ENCODE measurements around the gene VAC14.
A peak's percentile ranks its signal among the peaks of the same experiment; 100 is the strongest.

The VAC14 gene

DNA sequence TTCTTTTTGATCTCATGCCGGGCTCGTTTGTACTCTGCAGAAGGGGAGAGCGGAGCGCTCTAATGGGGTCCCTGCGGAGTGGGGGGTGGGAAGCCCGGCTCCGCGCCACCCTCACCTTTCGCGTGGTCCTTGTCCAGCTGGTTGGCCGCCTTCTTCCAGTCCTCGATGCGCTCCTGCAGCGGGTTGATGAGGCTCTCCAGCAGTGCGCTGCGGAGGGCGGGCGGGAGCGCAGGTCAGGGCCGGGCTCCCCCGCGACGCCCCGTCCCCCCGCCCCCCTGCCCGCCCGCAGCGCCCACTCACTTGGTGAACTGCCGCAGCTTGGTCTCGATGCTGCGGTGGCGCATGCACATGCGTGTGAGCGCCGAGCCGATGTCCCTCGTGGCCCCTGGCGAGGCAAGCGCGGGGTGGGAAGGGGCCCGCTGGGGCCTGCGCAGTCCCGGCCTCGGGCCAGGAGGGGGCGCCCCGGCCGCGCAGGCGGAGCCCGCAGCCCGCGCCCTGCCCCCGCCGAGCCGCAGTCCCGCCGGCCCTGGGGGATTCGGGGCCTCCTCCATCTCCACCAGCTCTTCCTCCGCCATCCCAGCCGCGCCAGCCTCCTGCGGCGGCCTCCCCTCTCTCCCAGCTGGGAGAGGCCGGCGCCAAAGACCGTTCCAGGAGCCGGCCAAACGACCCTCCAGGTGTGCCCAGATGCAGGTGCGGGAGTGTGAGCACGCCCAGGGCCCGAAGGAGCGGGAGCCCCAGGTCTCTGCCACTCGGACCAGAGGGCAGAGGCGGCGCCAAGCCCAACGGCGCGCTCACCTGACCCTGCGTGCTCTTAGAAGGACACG is 121.1 kb downstream of the VAC14 start:
- DNase-seq (ENCODE audit: low read depth) = no peak
- in situ Hi-C loops (cut with HindIII; ENCODE audit: low sequenced_read_pairs) = loop anchor here (10.0 kb wide), 2 partner anchors 85 to 115 kb away; no protein-coding TSS in a partner anchor
- TF ChIP-seq, protein P1, sequence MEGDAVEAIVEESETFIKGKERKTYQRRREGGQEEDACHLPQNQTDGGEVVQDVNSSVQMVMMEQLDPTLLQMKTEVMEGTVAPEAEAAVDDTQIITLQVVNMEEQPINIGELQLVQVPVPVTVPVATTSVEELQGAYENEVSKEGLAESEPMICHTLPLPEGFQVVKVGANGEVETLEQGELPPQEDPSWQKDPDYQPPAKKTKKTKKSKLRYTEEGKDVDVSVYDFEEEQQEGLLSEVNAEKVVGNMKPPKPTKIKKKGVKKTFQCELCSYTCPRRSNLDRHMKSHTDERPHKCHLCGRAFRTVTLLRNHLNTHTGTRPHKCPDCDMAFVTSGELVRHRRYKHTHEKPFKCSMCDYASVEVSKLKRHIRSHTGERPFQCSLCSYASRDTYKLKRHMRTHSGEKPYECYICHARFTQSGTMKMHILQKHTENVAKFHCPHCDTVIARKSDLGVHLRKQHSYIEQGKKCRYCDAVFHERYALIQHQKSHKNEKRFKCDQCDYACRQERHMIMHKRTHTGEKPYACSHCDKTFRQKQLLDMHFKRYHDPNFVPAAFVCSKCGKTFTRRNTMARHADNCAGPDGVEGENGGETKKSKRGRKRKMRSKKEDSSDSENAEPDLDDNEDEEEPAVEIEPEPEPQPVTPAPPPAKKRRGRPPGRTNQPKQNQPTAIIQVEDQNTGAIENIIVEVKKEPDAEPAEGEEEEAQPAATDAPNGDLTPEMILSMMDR (IDR thresholded peaks at IDR 0.05; ENCODE audit: low read depth, low read length, missing control alignments) = peak; percentile 32
- H3K4me3 ChIP-seq (ENCODE audit: low read depth, low read length) = no peak overlapping the region

DNA sequence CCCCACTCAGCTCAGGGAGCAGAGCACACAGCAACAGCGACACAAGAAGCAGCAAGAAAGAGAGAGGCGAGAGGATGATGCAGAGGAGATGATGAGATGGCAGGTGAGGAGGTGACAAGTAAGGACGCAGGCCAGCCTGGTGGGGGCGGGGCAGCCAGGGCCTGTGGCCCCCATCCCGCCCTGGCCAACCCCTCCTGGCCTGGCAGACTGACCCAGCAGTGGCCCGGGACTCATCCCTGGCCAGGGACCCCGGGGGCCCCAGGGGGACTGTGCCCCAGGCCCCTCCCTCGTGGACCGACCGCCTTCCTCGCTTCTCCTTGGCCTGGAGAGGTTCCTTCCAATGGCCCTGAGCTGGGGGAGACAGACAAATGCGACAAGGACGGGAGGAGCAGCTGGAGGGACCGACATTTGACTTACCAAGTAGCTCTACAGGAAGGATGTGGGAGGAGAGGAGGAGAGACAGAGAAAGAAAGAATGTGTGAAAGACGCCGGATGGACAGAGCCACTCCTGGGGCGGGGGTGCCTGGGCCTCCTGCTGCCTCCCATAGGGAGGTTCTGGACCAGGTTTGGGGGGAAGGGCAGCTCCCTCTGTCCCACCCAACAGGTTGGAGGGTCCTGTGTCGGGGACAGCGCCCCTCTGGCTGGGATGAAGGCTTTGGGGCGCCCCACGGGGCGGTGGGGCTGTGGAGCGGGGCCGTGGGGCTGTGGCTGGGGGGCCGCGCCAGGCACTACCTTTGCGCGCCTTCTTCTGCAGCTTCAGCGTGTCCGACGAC is 121.9 kb downstream of the VAC14 start:
- in situ Hi-C loops (cut with HindIII; ENCODE audit: low sequenced_read_pairs) = loop anchor here (10.0 kb wide), 2 partner anchors 86 to 114 kb away; no protein-coding TSS in a partner anchor
- TF ChIP-seq, protein P1 (IDR thresholded peaks at IDR 0.05; ENCODE audit: low read depth, low read length, missing control alignments) = no peak
- no peak for DNase-seq (ENCODE audit: low read depth)

GRCh38 chr16:70678121-70678897 is 122.6 kb downstream of the VAC14 start:
- in situ Hi-C loops (cut with HindIII; ENCODE audit: low sequenced_read_pairs) = loop anchor here (10.0 kb wide), 2 partner anchors 86 to 114 kb away; no protein-coding TSS in a partner anchor
- TF ChIP-seq, protein P1 (IDR thresholded peaks at IDR 0.05; ENCODE audit: low read depth, low read length, missing control alignments) = no peak
- no peak for DNase-seq (ENCODE audit: low read depth)
- no peak overlapping the region for H3K4me3 ChIP-seq (ENCODE audit: low read depth, low read length)

More for the DNA sequence above, 121.9 kb downstream of the VAC14 start:
- no peak overlapping the region for H3K4me3 ChIP-seq (ENCODE audit: low read depth, low read length)

- TF ChIP-seq, protein P1 (IDR thresholded peaks at IDR 0.05; ENCODE audit: low read depth, low read length, missing control alignments) = no peak
- in situ Hi-C loops (cut with HindIII; ENCODE audit: low sequenced_read_pairs) = loop anchor here (10.0 kb wide), 2 partner anchors 87 to 113 kb away; no protein-coding TSS in a partner anchor
- DNase-seq (ENCODE audit: low read depth) = no peak
- H3K4me3 ChIP-seq (ENCODE audit: low read depth, low read length) = no peak overlapping the region
Observed at GRCh38 chr16:70677499-70678120, 123.3 kb downstream of the VAC14 start.

DNA sequence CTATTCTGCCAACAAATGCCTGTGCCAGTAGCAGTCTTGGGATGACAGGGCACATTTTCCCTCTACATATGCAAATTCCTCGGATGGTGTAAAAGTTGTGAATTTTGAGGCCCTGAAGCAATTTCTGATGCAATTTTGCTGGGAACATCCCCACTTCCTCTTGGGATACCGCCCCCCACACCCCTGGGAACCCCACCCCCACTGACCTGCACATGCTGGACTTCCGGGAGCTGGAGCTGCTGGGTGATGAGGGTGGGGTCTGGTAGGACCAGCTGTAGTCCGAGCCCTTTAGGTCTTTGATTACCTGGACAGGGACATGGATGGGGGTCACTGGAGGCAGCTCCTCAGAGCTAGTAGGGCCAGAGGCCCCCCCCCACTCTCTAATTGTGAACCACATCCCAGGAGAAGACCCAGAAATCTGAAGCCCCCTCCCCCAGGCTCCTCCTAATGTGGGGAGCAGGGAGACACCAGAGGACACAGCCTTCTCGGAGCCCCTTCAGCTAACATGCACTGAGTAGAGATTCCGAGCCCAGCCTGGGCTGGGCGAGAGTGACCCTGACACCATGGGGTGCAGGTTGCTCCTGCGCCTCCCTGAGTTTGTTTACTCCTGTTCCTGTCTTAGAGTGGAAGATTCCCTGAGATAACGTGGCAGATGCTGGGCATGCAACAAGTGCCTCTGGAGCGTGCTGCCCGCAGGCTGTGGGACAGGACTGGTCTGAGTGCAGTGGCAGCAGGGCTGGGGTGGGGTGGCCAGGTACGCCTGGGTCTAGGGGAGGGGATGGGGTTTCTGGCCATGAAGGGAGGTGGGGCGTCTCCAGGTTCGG is 124.1 kb downstream of the VAC14 start:
- DNase-seq (ENCODE audit: low read depth) = no peak
- TF ChIP-seq, protein P1 (IDR thresholded peaks at IDR 0.05; ENCODE audit: low read depth, low read length, missing control alignments) = no peak
- H3K4me3 ChIP-seq (ENCODE audit: low read depth, low read length) = no peak overlapping the region
- in situ Hi-C loops (cut with HindIII; ENCODE audit: low sequenced_read_pairs) = loop anchor here (10.0 kb wide), 2 partner anchors 88 to 112 kb away; no protein-coding TSS in a partner anchor

All from astrocyte of the cerebellum (primary cell).